Panc1 (cell line): Measurements from ENCODE around the gene CCDC157. TPM values are rescaled to one million over a fixed set of nuclear protein-coding genes. Genes with fewer than 3 reads are reported as not detected.

Source experiments
- ATAC-seq: fragments of 200-7000 bp; cut with Tn5 transposase; 2 replicates; pipeline ENCODE4 v1.9.1; 2020; ENCODE audit warnings: mild to moderate bottlenecking, moderate library complexity
- BruUV-seq: library from RNA; stranded (reverse); fragments of 400-500 nt; replicated peaks from 2 replicates; lab custom pipeline; 2021; lab: Mats Ljungman, UMichigan
- CTCF ChIA-PET: fragments of 300-600 bp; sonication (Branson Sonifier 250); formaldehyde crosslinking; loops from one replicate; lab custom pipeline; 2022; ENCODE audit warnings: antibody characterized with exemption; lab: Charles Lee
- POLR2A ChIA-PET: fragments of 300-600 bp; sonication (Branson Sonifier 250); formaldehyde crosslinking; loops from one replicate; lab custom pipeline; 2022; ENCODE audit warnings: antibody characterized with exemption; lab: Charles Lee
- DNase-seq: peaks from one replicate; pipeline ENCODE4 v3.0.0-alpha.2; 2010; ENCODE audit warnings: low read depth, low spot score
- H3K27ac ChIP-seq: 2 replicates; pipeline ENCODE4 v1.5.1; 2011; ENCODE audit warnings: mild to moderate bottlenecking, low read length, inconsistent platforms
- H3K27me3 ChIP-seq: fragments of 200-500 bp; sonication (Bioruptor generic); 2 replicates; pipeline ENCODE4 v1.6.0; 2014; ENCODE audit warnings: low read length, inconsistent platforms; ENCODE audit not compliant: control insufficient read depth, insufficient read depth
- H3K36me3 ChIP-seq: fragments of 200-500 bp; sonication (Bioruptor generic); 2 replicates; pipeline ENCODE4 v1.5.1; 2014; ENCODE audit warnings: inconsistent platforms, mild to moderate bottlenecking, low read length, moderate library complexity; ENCODE audit not compliant: control insufficient read depth, insufficient read depth
- H3K4me1 ChIP-seq: 2 replicates; pipeline ENCODE4 v1.5.1; 2011; ENCODE audit warnings: inconsistent platforms, mild to moderate bottlenecking, low read length, moderate library complexity; ENCODE audit not compliant: control insufficient read depth, insufficient read depth
- H3K4me3 ChIP-seq, 2 experiments: 2 replicates each; pipeline ENCODE4 v1.5.1; 2011 to 2012; ENCODE audit warnings: low read depth in 2 of 2, low read length in 2 of 2, mild to moderate bottlenecking in 2 of 2, inconsistent platforms in 1 of 2, moderate library complexity in 1 of 2
- H3K9me3 ChIP-seq: fragments of 200-500 bp; sonication (Bioruptor generic); 2 replicates; pipeline ENCODE4 v1.5.1; 2014; ENCODE audit warnings: low read depth, mild to moderate bottlenecking, inconsistent platforms, low read length, moderate library complexity; ENCODE audit not compliant: control insufficient read depth, insufficient read depth
- CTCF ChIP-seq: fragments of 450-650 bp; IDR thresholded peaks from 2 replicates; pipeline ENCODE4 v1.5.1; 2017; ENCODE audit warnings: mild to moderate bottlenecking
- POLR2AphosphoS5 ChIP-seq: IDR thresholded peaks from 2 replicates; pipeline ENCODE4 v1.6.1; 2012; ENCODE audit warnings: mild to moderate bottlenecking, low read depth, low read length, moderate library complexity
- REST ChIP-seq, 2 experiments: IDR thresholded peaks; 2 replicates each; pipeline ENCODE4 v1.6.1; 2011 to 2012; ENCODE audit warnings: low read depth in 2 of 2, control low read depth in 1 of 2, low read length in 1 of 2, mild to moderate bottlenecking in 1 of 2, moderate library complexity in 1 of 2; ENCODE audit not compliant: insufficient read depth in 1 of 2
- SIN3A ChIP-seq: IDR thresholded peaks from 2 replicates; pipeline ENCODE4 v1.6.1; 2012; ENCODE audit warnings: low read depth, mild to moderate bottlenecking, low read length, moderate library complexity, borderline replicate concordance; ENCODE audit not compliant: insufficient read depth
- TCF7L2 ChIP-seq: IDR thresholded peaks from 2 replicates; pipeline ENCODE4 v1.6.1; 2011; ENCODE audit warnings: mild to moderate bottlenecking, low read depth, low read length, inconsistent platforms
- in situ Hi-C: cut with HindIII; loops from 2 replicates; pipeline ENCODE4 v1.10.0; 2016; ENCODE audit warnings: low sequenced_read_pairs, low pct_unique_long_range_greater_than_20kb
- intact Hi-C: fragments of 100-400 bp; cut with micrococcal nuclease; formaldehyde crosslinking; loops from one replicate; pipeline ENCODE4 v1.10.0; 2022; ENCODE audit not compliant: unreplicated experiment
- total RNA-seq: library from RNA; stranded (reverse); gene quantifications from one replicate; pipeline ENCODE4 v1.2.1, GENCODE V29; 2021; ENCODE audit not compliant: unreplicated experiment

Gene CCDC157
- total RNA-seq, 1 experiment from 2014 or later = 2.1 TPM

DNA sequence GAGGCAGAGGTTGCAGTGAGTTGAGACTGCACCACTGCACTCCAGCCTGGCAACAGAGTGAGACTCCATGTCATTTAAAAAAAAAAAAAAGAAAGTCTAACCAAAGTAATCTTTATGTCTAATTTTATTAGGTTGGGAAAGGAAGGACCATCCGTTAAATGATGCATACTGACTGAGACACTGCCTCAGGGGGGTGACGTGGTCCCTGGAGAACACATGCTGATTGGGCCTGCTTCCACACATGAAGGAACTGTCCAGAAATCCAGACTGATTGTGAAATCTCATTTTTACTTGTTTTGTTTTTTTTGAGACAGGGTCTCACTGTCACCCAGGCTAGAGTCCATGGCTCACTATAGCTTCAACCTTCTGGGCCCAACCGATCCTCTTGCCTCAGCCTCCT is 5.6 kb upstream of the CCDC157 start:
- BruUV-seq = no TSS peak
- Histone ChIP-seq H3K36me3 (peaks cover 14% of the 10 kb centered on the region), H3K27ac (no peak overlapping the region), H3K4me1 (peaks cover 7% of the 10 kb centered on the region; the same call in 1 of the 2 replicates), H3K27me3 (no peaks in the 10 kb centered on the region), H3K9me3 (no peaks in the 10 kb centered on the region), H3K4me3 (no peak overlapping the region)
- ATAC-seq (no peak), DNase-seq (no peak)
- in situ Hi-C loops (no loop called here), intact Hi-C loops (no loop called here)
- TF ChIP-seq SIN3A = no peak
- TF ChIP-seq TCF7L2 = no peak
- no peak for TF ChIP-seq CTCF
- TF ChIP-seq POLR2AphosphoS5 = no peak
- TF ChIP-seq REST (IDR thresholded peaks at IDR 0.05; ENCODE audit: insufficient read depth in 1 of 2, low read depth in 2 of 2, low read length in 1 of 2) = no peak
- ChIA-PET POLR2A (no interaction called here), CTCF (no interaction called here)

GRCh38 chr22:30354644-30355043 is 2.2 kb upstream of the CCDC157 start:
- no peak overlapping the region for H3K4me3 ChIP-seq
- H3K4me1 ChIP-seq = peaks cover 7% of the 10 kb centered on the region; the same call in 1 of the 2 replicates
- ChIA-PET CTCF (interaction anchor here (0.6 kb wide), 1 partner anchor 79 kb away, joined by 3 read pairs; no protein-coding TSS in a partner anchor), POLR2A (interaction anchor here (0.6 kb wide), 2 partner anchors 20 to 37 kb away, joined by 5 to 10 read pairs; no protein-coding TSS in a partner anchor)
- TSS peak; percentile 58 for BruUV-seq
- H3K27me3 ChIP-seq = no peaks in the 10 kb centered on the region
- DNase-seq (no peak), ATAC-seq (no peak)
- intact Hi-C loops (no loop called here), in situ Hi-C loops (no loop called here)
- H3K36me3 ChIP-seq = peaks cover 12% of the 10 kb centered on the region
- H3K9me3 ChIP-seq = no peaks in the 10 kb centered on the region
- TF ChIP-seq TCF7L2 = no peak
- H3K27ac ChIP-seq = no peak overlapping the region

GRCh38 chr22:30357236-30357570 is 396 bp downstream of the CCDC157 start:
- ChIA-PET POLR2A (interaction anchor here (1.0 kb wide), 1 partner anchor 22 kb away, joined by 3 read pairs; no protein-coding TSS in a partner anchor), CTCF (interaction anchor here (0.5 kb wide), 1 partner anchor 398 kb away, joined by 3 read pairs; no protein-coding TSS in a partner anchor)
- intact Hi-C loops (no loop called here), in situ Hi-C loops (no loop called here)
- Histone ChIP-seq H3K27ac (no peak overlapping the region), H3K4me3 (peak overlapping the region; percentile 87 to 95), H3K4me1 (peaks cover 7% of the 10 kb centered on the region; the same call in 1 of the 2 replicates), H3K27me3 (no peaks in the 10 kb centered on the region), H3K36me3 (peaks cover 7% of the 10 kb centered on the region; the same call in 1 of the 2 replicates), H3K9me3 (no peaks in the 10 kb centered on the region)
- DNase-seq = no peak
- BruUV-seq = TSS peak; percentile 70
- ATAC-seq = peak; percentile 25
- TF ChIP-seq SIN3A (no peak), REST (IDR thresholded peaks at IDR 0.05; ENCODE audit: insufficient read depth in 1 of 2, low read depth in 2 of 2, low read length in 1 of 2) (no peak), POLR2AphosphoS5 (no peak), TCF7L2 (no peak), CTCF (no peak)
